SK-N-SH (cell line): Measurements from ENCODE around the gene POMGNT1. TPM values are rescaled to one million over a fixed set of nuclear protein-coding genes. Genes with fewer than 3 reads are reported as not detected.

ENCODE experiments used
- CTCF ChIA-PET: fragments of 300-600, 350-600 bp; formaldehyde crosslinking; extraction: SDS; loops from one replicate; lab custom pipeline; 2021; lab: Yijun Ruan, JAX
- POLR2A ChIA-PET: fragments of 350-600 bp; sonication (Branson Sonifier 250); formaldehyde crosslinking; extraction: SDS; loops from one replicate; lab custom pipeline; 2020; ENCODE audit warnings: antibody characterized with exemption, inconsistent platforms; lab: Yijun Ruan, JAX
- DNase-seq: peaks from one replicate; pipeline ENCODE4 v3.0.0; 2012
- H2AFZ ChIP-seq: fragments of 200-600 bp; sonication (generic); 2 replicates; pipeline ENCODE4 v1.8.1; 2016; ENCODE audit warnings: antibody characterized with exemption, mild to moderate bottlenecking, low read depth
- H3F3A ChIP-seq: fragments of 200-600 bp; sonication (generic); replicated peaks from 2 replicates; pipeline ENCODE3; 2016; ENCODE audit warnings: antibody characterized with exemption, mild to moderate bottlenecking; ENCODE audit not compliant: insufficient read depth
- H3K27ac ChIP-seq, 2 experiments: fragments of 200-500 bp in 1 of 2; fragments of 200-600 bp in 1 of 2; sonication (Bioruptor generic) in 1 of 2; sonication (generic), shearing (Covaris generic) in 1 of 2; 2 replicates each; pipeline versions ENCODE4 v1.5.1 to v1.6.1; 2014 to 2016; ENCODE audit warnings: low read depth in 2 of 2, inconsistent platforms in 1 of 2, low read length in 1 of 2, mild to moderate bottlenecking in 1 of 2, mixed read lengths in 1 of 2
- H3K27me3 ChIP-seq: fragments of 200-600 bp; sonication (generic), shearing (Covaris generic); 2 replicates; pipeline ENCODE4 v1.6.1; 2016; ENCODE audit warnings: mixed run types; ENCODE audit not compliant: insufficient read depth
- H3K36me3 ChIP-seq, 2 experiments: fragments of 200-500 bp in 1 of 2; fragments of 200-600 bp in 1 of 2; sonication (Bioruptor generic) in 1 of 2; sonication (generic) in 1 of 2; replicated peaks in 1 of 2; 2 replicates each; pipeline versions ENCODE3 to v1.5.1; 2014 to 2016; ENCODE audit warnings: low read length in 1 of 2, mild to moderate bottlenecking in 1 of 2; ENCODE audit not compliant: insufficient read depth in 2 of 2, control insufficient read depth in 1 of 2
- H3K4me1 ChIP-seq, 2 experiments: fragments of 200-500 bp in 1 of 2; fragments of 200-600 bp in 1 of 2; sonication (Bioruptor generic) in 1 of 2; sonication (generic), shearing (Covaris generic) in 1 of 2; 2 replicates each; pipeline versions ENCODE4 v1.5.1 to v1.6.1; 2014 to 2016; ENCODE audit warnings: low read depth in 1 of 2, low read length in 1 of 2, mixed run types in 1 of 2; ENCODE audit not compliant: insufficient read depth in 2 of 2, control insufficient read depth in 1 of 2
- H3K4me2 ChIP-seq: fragments of 200-600 bp; sonication (generic), shearing (Covaris generic); 2 replicates; pipeline ENCODE4 v1.6.1; 2017; ENCODE audit warnings: mixed run types
- H3K4me3 ChIP-seq, 2 experiments: fragments of 200-500 bp in 1 of 2; fragments of 200-600 bp in 1 of 2; sonication (Bioruptor generic) in 1 of 2; sonication (generic), shearing (Covaris generic) in 1 of 2; 2 replicates each; pipeline versions ENCODE4 v1.5.1 to v1.8.1; 2014 to 2016; ENCODE audit warnings: low read depth in 2 of 2, inconsistent platforms in 1 of 2, low read length in 1 of 2, mild to moderate bottlenecking in 1 of 2, mixed read lengths in 1 of 2, moderate library complexity in 1 of 2
- H3K79me2 ChIP-seq: fragments of 200-600 bp; sonication (generic); 2 replicates; pipeline ENCODE4 v1.8.1; 2017; ENCODE audit warnings: mild to moderate bottlenecking; ENCODE audit not compliant: insufficient read depth
- H3K9ac ChIP-seq: fragments of 200-600 bp; sonication (generic); 2 replicates; pipeline ENCODE4 v1.6.1; 2017; ENCODE audit warnings: mixed run types
- H3K9me2 ChIP-seq: fragments of 200-600 bp; sonication (generic); 2 replicates; pipeline ENCODE4 v1.6.1; 2017; ENCODE audit warnings: mixed run types
- H3K9me3 ChIP-seq: fragments of 200-600 bp; sonication (generic); 2 replicates; pipeline ENCODE4 v1.6.1; 2017; ENCODE audit warnings: mixed run types, mild to moderate bottlenecking, moderate library complexity
- H4K20me1 ChIP-seq: fragments of 200-600 bp; sonication (generic); 2 replicates; pipeline ENCODE4 v1.6.1; 2017; ENCODE audit warnings: mild to moderate bottlenecking, mixed run types; ENCODE audit not compliant: insufficient read depth
- ELF1 ChIP-seq: IDR thresholded peaks from 2 replicates; pipeline ENCODE4 v1.4.0; 2012
- EP300 ChIP-seq, 2 experiments: IDR thresholded peaks; 2 replicates each; pipeline versions ENCODE4 v1.4.0 to v1.6.1; 2012; ENCODE audit warnings: borderline replicate concordance in 1 of 2, low read depth in 1 of 2, low read length in 1 of 2
- FOSL2 ChIP-seq: IDR thresholded peaks from 2 replicates; pipeline ENCODE4 v1.4.0; 2012; ENCODE audit warnings: low read depth, mild to moderate bottlenecking, moderate library complexity, borderline replicate concordance
- FOXJ3 ChIP-seq: sonication (generic); formaldehyde crosslinking; IDR thresholded peaks from 2 replicates; pipeline ENCODE4 v1.5.1; 2020; ENCODE audit warnings: mild to moderate bottlenecking, missing genetic modification reagents
- FOXM1 ChIP-seq: IDR thresholded peaks from 2 replicates; pipeline ENCODE4 v1.4.0; 2012; ENCODE audit warnings: low read depth, mild to moderate bottlenecking
- MEF2A ChIP-seq: IDR thresholded peaks from 2 replicates; pipeline ENCODE4 v1.4.0; 2012; ENCODE audit warnings: low read depth, borderline replicate concordance
- MXI1 ChIP-seq: IDR thresholded peaks from 2 replicates; pipeline ENCODE4 v1.6.1; 2012; ENCODE audit warnings: mild to moderate bottlenecking, low read depth, low read length, improper control_type of control experiment
- POLR2AphosphoS5 ChIP-seq: IDR thresholded peaks from 2 replicates; pipeline ENCODE4 v1.6.1; 2012; ENCODE audit warnings: low read depth, low read length
- REST ChIP-seq: IDR thresholded peaks from 2 replicates; pipeline ENCODE4 v1.6.1; 2012; ENCODE audit warnings: mild to moderate bottlenecking, low read depth, low read length, moderate library complexity
- SIN3A ChIP-seq: IDR thresholded peaks from 2 replicates; pipeline ENCODE4 v1.6.1; 2012; ENCODE audit warnings: low read depth, mild to moderate bottlenecking, low read length, moderate library complexity, borderline replicate concordance
- TCF12 ChIP-seq: IDR thresholded peaks from 2 replicates; pipeline ENCODE4 v1.4.0; 2012
- TEAD4 ChIP-seq: IDR thresholded peaks from 2 replicates; pipeline ENCODE4 v1.4.0; 2012; ENCODE audit warnings: mild to moderate bottlenecking, borderline replicate concordance; ENCODE audit not compliant: insufficient read depth
- USF2 ChIP-seq: fragments of 150-350 bp; IDR thresholded peaks from 2 replicates; pipeline ENCODE4 v1.6.1; 2017; ENCODE audit warnings: antibody characterized with exemption, low read length, low read depth, borderline replicate concordance
- WGBS: methylation state at CpG from one replicate; pipeline ENCODE4 v1.1.6; 2017; ENCODE audit warnings: low lambda C conversion rate; 5-methylcytosine and 5-hydroxymethylcytosine counted together
- polyA plus RNA-seq, 3 experiments: library from polyadenylated mRNA; depleted of rRNA; stranded (reverse); fragments of >200 nt; gene quantifications; 2 replicates each; pipeline ENCODE4 v1.2.3, GENCODE V29; 2012

POMGNT1 gene
- polyA plus RNA-seq, 1 of the 3 experiments (the other 2 are of a cell fraction) = 165 TPM

GRCh38 chr1:46169811-46170454 lies 28.3 kb downstream of the POMGNT1 start:
- TF ChIP-seq FOSL2 = no peak
- no peak for TF ChIP-seq SIN3A
- no peak for TF ChIP-seq TEAD4
- no peak for TF ChIP-seq MEF2A
- CTCF ChIA-PET = interaction anchor here (1.2 to 2.2 kb wide), 2 partner anchors 12 to 54 kb away, joined by 3 to 8 read pairs; no protein-coding TSS in a partner anchor

GRCh38 chr1:46168477-46168876 lies 29.8 kb downstream of the POMGNT1 start:
- Histone ChIP-seq H3K79me2 (no peaks in the 10 kb centered on the region), H3K27me3 (no peaks in the 10 kb centered on the region), H2AFZ (no peak overlapping the region), H3K4me1 (peaks cover 3 to 5% of the 10 kb centered on the region in 2 experiments; a peak in 2 of 4 replicates), H3K9me2 (no peaks in the 10 kb centered on the region), H3K4me3 (no peak overlapping the region), H3K27ac (no peak overlapping the region), H3K4me2 (no peak overlapping the region), H3F3A (no peaks in the 10 kb centered on the region), H4K20me1 (no peaks in the 10 kb centered on the region), H3K9me3 (no peaks in the 10 kb centered on the region), H3K36me3 (no peaks in the 10 kb centered on the region)
- ChIA-PET POLR2A (interaction anchor here (1.2 kb wide), 1 partner anchor 36 kb away, joined by 3 read pairs; the partner anchor contains the start of gene PIK3R3), CTCF (interaction anchor here (1.0 to 2.2 kb wide), 3 partner anchors 11 to 55 kb away, joined by 3 to 8 read pairs (median 4); no protein-coding TSS in a partner anchor)
- no CpG with 5 or more reads among the region's 1 CpG for WGBS
- TF ChIP-seq FOXM1 (no peak), USF2 (no peak)
- TF ChIP-seq, all 33 proteins: peak for 0
- DNase-seq = peak; percentile 16
- H3K9ac ChIP-seq = no peak overlapping the region

More at GRCh38 chr1:46169811-46170454, 28.3 kb downstream of the POMGNT1 start:
- 65% methylated on average over 3 of the region's 3 CpGs for WGBS
- H3K27ac ChIP-seq = no peak overlapping the region
- POLR2A ChIA-PET = no interaction called here
- no peak overlapping the region for H3K9ac ChIP-seq
- no peaks in the 10 kb centered on the region for H3F3A ChIP-seq
- H3K9me3 ChIP-seq = no peaks in the 10 kb centered on the region
- no peak overlapping the region for H2AFZ ChIP-seq
- no peaks in the 10 kb centered on the region for H3K36me3 ChIP-seq
- H3K4me3 ChIP-seq = no peak overlapping the region
- no peaks in the 10 kb centered on the region for H3K27me3 ChIP-seq
- H4K20me1 ChIP-seq = no peaks in the 10 kb centered on the region
- DNase-seq = no peak
- no peak overlapping the region for H3K4me2 ChIP-seq
- H3K4me1 ChIP-seq = peaks cover 7 to 9% of the 10 kb centered on the region in 2 experiments; a peak in 2 of 4 replicates
- H3K79me2 ChIP-seq = no peaks in the 10 kb centered on the region
- H3K9me2 ChIP-seq = no peaks in the 10 kb centered on the region

GRCh38 chr1:46166521-46167462 lies 31.4 kb downstream of the POMGNT1 start:
- WGBS = 91% methylated on average over 47 of the region's 47 CpGs
- H3K27me3 ChIP-seq = no peaks in the 10 kb centered on the region
- no peak overlapping the region for H3K27ac ChIP-seq
- no peaks in the 10 kb centered on the region for H4K20me1 ChIP-seq
- CTCF ChIA-PET = interaction anchor here (0.5 to 1.0 kb wide), 2 partner anchors 125 to 128 kb away, joined by 3 to 4 read pairs; no protein-coding TSS in a partner anchor
- no peaks in the 10 kb centered on the region for H3K36me3 ChIP-seq
- H3K9ac ChIP-seq = no peak overlapping the region
- POLR2A ChIA-PET = no interaction called here
- no peaks in the 10 kb centered on the region for H3K9me3 ChIP-seq
- no peaks in the 10 kb centered on the region for H3K4me1 ChIP-seq
- H3K79me2 ChIP-seq = no peaks in the 10 kb centered on the region
- no peaks in the 10 kb centered on the region for H3K9me2 ChIP-seq
- peak; percentile 14 for DNase-seq
- H2AFZ ChIP-seq = no peak overlapping the region
- no peak overlapping the region for H3K4me2 ChIP-seq
- H3F3A ChIP-seq = no peaks in the 10 kb centered on the region
- no peak overlapping the region for H3K4me3 ChIP-seq
- TF ChIP-seq TCF12 (no peak), FOXM1 (no peak), EP300 (IDR thresholded peaks at IDR 0.05; ENCODE audit: borderline replicate concordance in 1 of 2, low read depth in 1 of 2, low read length in 1 of 2) (no peak), SIN3A (no peak), USF2 (no peak), POLR2AphosphoS5 (no peak), FOXJ3 (CRISPR knock-in tag) (no peak), ELF1 (no peak), MXI1 (no peak), REST (no peak)
